Forelimb muscle (tissue), 1 donor: Measurements from ENCODE around the gene IDH3A. TPM values are rescaled to one million over a fixed set of nuclear protein-coding genes. Genes with fewer than 3 reads are reported as not detected.

Experiments used
- DNase-seq: peaks from one replicate; pipeline ENCODE4 v3.0.0-alpha.2; 2013; ENCODE audit warnings: low read depth
- polyA plus RNA-seq: library from polyadenylated mRNA; unstranded; fragments of 120-200 nt; gene quantifications from one replicate; pipeline ENCODE4 v1.2.1, GENCODE V29; 2013; ENCODE audit not compliant: insufficient read length

IDH3A gene
- polyA plus RNA-seq, 1 donor: 40.6 TPM

- no peak for DNase-seq
Observed at GRCh38 chr15:78216276-78217104, 67.3 kb downstream of the IDH3A start.

- no peak for DNase-seq
Observed at GRCh38 chr15:78220713-78221112, 71.6 kb downstream of the IDH3A start.

Other genes starting within 250 kb of the IDH3A start
- gene TBC1D2B, start 71.7 kb upstream of the IDH3A start, polyA plus RNA-seq: 25.5 TPM
- 0.09 TPM for gene SH2D7, start 56.8 kb upstream of the IDH3A start, polyA plus RNA-seq
- gene CIB2, start 17.9 kb upstream of the IDH3A start, polyA plus RNA-seq: 15.6 TPM
- 0.18 TPM for gene ACSBG1, start 85.2 kb downstream of the IDH3A start, polyA plus RNA-seq
- 92.8 TPM for gene DNAJA4, start 115.2 kb downstream of the IDH3A start, polyA plus RNA-seq
- 55.7 TPM for gene SKIC8, start 150.2 kb downstream of the IDH3A start, polyA plus RNA-seq
- 29.2 TPM for gene CRABP1, start 191.0 kb downstream of the IDH3A start, polyA plus RNA-seq